GM12865 (cell line): Measurements from ENCODE around the gene HOXA1.
A peak's percentile ranks its signal among the peaks of the same experiment; 100 is the strongest.

ENCODE experiments used
- DNase-seq: peaks from one replicate; pipeline ENCODE4 v3.0.0; 2010; ENCODE audit warnings: low read depth
- H3K4me3 ChIP-seq: 2 replicates; pipeline ENCODE4 v1.5.1; 2011; ENCODE audit warnings: mild to moderate bottlenecking, low read depth, low read length, control low read depth
- CTCF ChIP-seq: IDR thresholded peaks from 2 replicates; pipeline ENCODE4 v1.5.1; 2011; ENCODE audit warnings: low read length, control low read depth, low read depth, inconsistent platforms; ENCODE audit not compliant: insufficient read depth; ENCODE audit errors: missing control alignments

HOXA1 gene

GRCh38 chr7:27138472-27138871 lies 42.7 kb upstream of the HOXA1 start:
- DNase-seq: no peak
- no peak overlapping the region for H3K4me3 ChIP-seq
- TF ChIP-seq CTCF: no peak

GRCh38 chr7:27137640-27138315 lies 42.0 kb upstream of the HOXA1 start:
- no peak for DNase-seq
- no peak overlapping the region for H3K4me3 ChIP-seq
- no peak for TF ChIP-seq CTCF

- peak; percentile 54 for DNase-seq
- H3K4me3 ChIP-seq: no peak overlapping the region
- TF ChIP-seq CTCF: no peak
These were observed 38.6 kb upstream of the HOXA1 start for GRCh38 chr7:27134392-27134791.

- DNase-seq: no peak
- no peak overlapping the region for H3K4me3 ChIP-seq
- TF ChIP-seq CTCF: no peak
These were observed 37.8 kb upstream of the HOXA1 start for GRCh38 chr7:27133409-27134231.

- no peak for TF ChIP-seq CTCF
- H3K4me3 ChIP-seq: no peak overlapping the region
- DNase-seq: no peak
These were observed 37.2 kb upstream of the HOXA1 start for GRCh38 chr7:27132978-27133377.

GRCh38 chr7:27132214-27132613 lies 36.4 kb upstream of the HOXA1 start:
- DNase-seq: no peak
- TF ChIP-seq CTCF: no peak
- H3K4me3 ChIP-seq: no peak overlapping the region

GRCh38 chr7:27131390-27131819 lies 35.6 kb upstream of the HOXA1 start:
- H3K4me3 ChIP-seq: no peak overlapping the region
- no peak for DNase-seq
- no peak for TF ChIP-seq CTCF
